HL-60 (cell line): ENCODE measurements around the gene FAHD2A.

Source experiments
- CTCF ChIP-seq: IDR thresholded peaks from one replicate; pipeline ENCODE4 v1.5.1; 2011; ENCODE audit warnings: low read length, control low read depth, inconsistent platforms; ENCODE audit not compliant: insufficient read depth
- GABPA ChIP-seq: IDR thresholded peaks from 2 replicates; pipeline ENCODE4 v1.6.1; 2012; ENCODE audit warnings: low read depth

DNA sequence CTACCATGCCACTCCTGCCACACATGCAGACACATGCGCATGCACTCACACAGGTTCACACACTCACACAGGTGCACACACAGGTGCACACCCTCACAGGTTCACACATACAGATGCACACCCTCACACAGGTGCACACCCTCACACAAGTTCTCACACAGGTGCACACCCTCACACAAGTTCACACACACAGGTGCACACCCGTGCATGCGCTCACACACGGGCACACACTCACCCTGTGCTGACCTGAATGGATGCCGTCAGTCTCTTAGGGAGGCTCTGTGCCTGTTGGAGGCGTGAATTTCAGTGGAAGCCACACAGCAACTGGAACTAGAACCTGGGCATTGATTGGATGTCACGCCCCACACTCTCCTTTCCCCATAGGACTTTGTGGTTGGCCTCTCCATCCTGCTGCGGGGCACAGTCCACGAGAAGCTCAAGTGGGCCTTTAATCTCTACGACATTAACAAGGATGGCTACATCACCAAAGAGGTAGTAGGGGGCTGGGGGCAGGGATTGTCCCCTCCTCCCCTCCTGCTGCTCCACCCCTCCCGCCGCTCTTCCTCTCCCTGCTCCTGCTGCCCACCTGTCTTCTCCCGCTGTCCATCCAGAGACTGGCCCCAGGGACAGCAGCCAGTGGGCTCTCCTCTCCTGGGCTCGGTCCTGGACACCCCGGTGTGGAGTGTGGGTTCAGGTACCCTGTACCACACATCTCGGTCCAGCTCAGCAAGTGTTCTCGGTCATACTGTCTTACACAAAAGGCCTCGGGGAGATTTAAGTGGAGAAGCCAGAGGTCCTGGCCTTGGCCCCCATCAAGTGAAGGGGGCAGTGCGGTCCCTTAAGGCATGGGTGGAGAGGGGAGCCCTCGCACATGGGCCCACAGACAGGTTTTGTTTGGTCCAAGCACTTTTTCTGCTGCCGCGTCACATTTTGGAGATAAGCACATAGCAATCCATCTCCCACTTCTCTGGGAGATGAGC, 21.0 kb upstream of the FAHD2A start:
- TF ChIP-seq CTCF = no peak
- TF ChIP-seq GABPA = no peak
